Measurements from ENCODE around the gene DSG2. TPM values are rescaled to one million over a fixed set of nuclear protein-coding genes. Genes with fewer than 3 reads are reported as not detected.

DSG2 gene
- total RNA-seq, 1 experiment from 2014 or later, result 12.1 TPM

DNA sequence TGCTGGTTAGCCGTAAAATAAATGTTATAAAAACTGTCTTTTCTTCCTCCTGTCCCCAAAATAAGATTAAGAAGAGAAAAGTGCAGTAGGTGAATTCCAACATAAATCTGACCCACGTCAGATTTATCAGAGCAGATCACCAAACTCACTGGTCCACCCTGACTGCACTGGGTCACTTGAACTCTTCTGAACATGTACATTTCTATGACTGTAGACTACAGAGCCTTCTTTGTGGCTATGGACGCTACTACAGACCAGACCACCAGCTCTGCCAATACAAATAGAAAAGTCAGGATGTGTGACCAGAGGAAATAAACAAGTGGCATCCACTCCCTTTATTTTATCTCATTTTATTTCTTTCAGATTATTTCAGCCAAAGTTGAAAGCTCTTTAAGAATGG, 11.6 kb downstream of the DSG2 start:
- intact Hi-C loops (cut with micrococcal nuclease; ENCODE audit: unreplicated experiment), result loop anchor here (10.0 kb wide), 1 partner anchor 85 kb away; no protein-coding TSS in a partner anchor
- CTCF ChIA-PET, result interaction anchor here (1.5 kb wide), 1 partner anchor 86 kb away, joined by 5 read pairs; no protein-coding TSS in a partner anchor

DNA sequence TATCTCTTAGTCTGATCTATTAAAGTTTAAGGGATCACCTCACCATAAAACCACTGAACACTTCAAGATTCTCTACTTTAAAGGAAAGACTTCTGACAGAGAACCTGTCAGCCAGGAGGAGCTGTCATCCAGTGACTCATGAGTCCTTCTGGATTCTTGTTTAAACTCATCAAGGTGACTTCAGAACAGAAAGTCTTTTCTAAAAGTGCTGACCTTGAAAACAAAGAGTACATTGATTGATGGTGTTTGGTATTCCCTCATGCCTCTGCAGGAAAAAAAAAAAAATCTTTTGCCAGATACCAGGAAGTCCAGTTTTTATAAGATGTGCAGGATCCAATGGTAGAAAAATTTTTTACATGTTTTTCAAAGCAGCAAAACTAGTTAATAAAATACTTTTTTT, 12.3 kb downstream of the DSG2 start:
- ATAC-seq, result no peak
- H3K9me3 ChIP-seq (ENCODE audit: control insufficient read depth, insufficient read depth, low read depth, low read length), result no peaks in the 10 kb centered on the region
- H3K4me3 ChIP-seq (ENCODE audit: low read depth in 2 of 2, low read length in 2 of 2), result no peak overlapping the region
- TF ChIP-seq POLR2AphosphoS5 (IDR thresholded peaks at IDR 0.05; ENCODE audit: low read depth, low read length) (no peak), SIN3A (IDR thresholded peaks at IDR 0.05; ENCODE audit: borderline replicate concordance, insufficient read depth, low read depth, low read length) (no peak), TCF7L2 (IDR thresholded peaks at IDR 0.05; ENCODE audit: low read depth, low read length) (no peak)
- TF ChIP-seq, protein P1, sequence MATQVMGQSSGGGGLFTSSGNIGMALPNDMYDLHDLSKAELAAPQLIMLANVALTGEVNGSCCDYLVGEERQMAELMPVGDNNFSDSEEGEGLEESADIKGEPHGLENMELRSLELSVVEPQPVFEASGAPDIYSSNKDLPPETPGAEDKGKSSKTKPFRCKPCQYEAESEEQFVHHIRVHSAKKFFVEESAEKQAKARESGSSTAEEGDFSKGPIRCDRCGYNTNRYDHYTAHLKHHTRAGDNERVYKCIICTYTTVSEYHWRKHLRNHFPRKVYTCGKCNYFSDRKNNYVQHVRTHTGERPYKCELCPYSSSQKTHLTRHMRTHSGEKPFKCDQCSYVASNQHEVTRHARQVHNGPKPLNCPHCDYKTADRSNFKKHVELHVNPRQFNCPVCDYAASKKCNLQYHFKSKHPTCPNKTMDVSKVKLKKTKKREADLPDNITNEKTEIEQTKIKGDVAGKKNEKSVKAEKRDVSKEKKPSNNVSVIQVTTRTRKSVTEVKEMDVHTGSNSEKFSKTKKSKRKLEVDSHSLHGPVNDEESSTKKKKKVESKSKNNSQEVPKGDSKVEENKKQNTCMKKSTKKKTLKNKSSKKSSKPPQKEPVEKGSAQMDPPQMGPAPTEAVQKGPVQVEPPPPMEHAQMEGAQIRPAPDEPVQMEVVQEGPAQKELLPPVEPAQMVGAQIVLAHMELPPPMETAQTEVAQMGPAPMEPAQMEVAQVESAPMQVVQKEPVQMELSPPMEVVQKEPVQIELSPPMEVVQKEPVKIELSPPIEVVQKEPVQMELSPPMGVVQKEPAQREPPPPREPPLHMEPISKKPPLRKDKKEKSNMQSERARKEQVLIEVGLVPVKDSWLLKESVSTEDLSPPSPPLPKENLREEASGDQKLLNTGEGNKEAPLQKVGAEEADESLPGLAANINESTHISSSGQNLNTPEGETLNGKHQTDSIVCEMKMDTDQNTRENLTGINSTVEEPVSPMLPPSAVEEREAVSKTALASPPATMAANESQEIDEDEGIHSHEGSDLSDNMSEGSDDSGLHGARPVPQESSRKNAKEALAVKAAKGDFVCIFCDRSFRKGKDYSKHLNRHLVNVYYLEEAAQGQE (IDR thresholded peaks at IDR 0.05; ENCODE audit: insufficient read depth in 1 of 2, low read depth in 2 of 2, low read length in 1 of 2), result no peak
- TF ChIP-seq, protein P2, sequence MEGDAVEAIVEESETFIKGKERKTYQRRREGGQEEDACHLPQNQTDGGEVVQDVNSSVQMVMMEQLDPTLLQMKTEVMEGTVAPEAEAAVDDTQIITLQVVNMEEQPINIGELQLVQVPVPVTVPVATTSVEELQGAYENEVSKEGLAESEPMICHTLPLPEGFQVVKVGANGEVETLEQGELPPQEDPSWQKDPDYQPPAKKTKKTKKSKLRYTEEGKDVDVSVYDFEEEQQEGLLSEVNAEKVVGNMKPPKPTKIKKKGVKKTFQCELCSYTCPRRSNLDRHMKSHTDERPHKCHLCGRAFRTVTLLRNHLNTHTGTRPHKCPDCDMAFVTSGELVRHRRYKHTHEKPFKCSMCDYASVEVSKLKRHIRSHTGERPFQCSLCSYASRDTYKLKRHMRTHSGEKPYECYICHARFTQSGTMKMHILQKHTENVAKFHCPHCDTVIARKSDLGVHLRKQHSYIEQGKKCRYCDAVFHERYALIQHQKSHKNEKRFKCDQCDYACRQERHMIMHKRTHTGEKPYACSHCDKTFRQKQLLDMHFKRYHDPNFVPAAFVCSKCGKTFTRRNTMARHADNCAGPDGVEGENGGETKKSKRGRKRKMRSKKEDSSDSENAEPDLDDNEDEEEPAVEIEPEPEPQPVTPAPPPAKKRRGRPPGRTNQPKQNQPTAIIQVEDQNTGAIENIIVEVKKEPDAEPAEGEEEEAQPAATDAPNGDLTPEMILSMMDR (IDR thresholded peaks at IDR 0.05), result no peak
- no peaks in the 10 kb centered on the region for H3K36me3 ChIP-seq (ENCODE audit: control insufficient read depth, insufficient read depth, low read length)
- DNase-seq (ENCODE audit: low read depth, low spot score), result no peak
- ChIA-PET POLR2A (no interaction called here), CTCF (interaction anchor here (1.5 kb wide), 1 partner anchor 86 kb away, joined by 5 read pairs; no protein-coding TSS in a partner anchor)
- H3K27me3 ChIP-seq (ENCODE audit: control insufficient read depth, insufficient read depth, low read length), result no peaks in the 10 kb centered on the region
- no TSS peak for BruUV-seq (replicated peaks)
- H3K4me1 ChIP-seq (ENCODE audit: control insufficient read depth, insufficient read depth, low read length), result no peaks in the 10 kb centered on the region; the same call in 1 of the 2 replicates
- in situ Hi-C loops (cut with HindIII; ENCODE audit: low pct_unique_long_range_greater_than_20kb, low sequenced_read_pairs), result no loop called here
- intact Hi-C loops (cut with micrococcal nuclease; ENCODE audit: unreplicated experiment), result no loop called here
- no peak overlapping the region for H3K27ac ChIP-seq (ENCODE audit: low read length)

More for the DNA sequence above, 11.6 kb downstream of the DSG2 start:
- H3K27ac ChIP-seq (ENCODE audit: low read length), result no peak overlapping the region
- H3K4me3 ChIP-seq (ENCODE audit: low read depth in 2 of 2, low read length in 2 of 2), result no peak overlapping the region
- no peaks in the 10 kb centered on the region for H3K27me3 ChIP-seq (ENCODE audit: control insufficient read depth, insufficient read depth, low read length)
- no peaks in the 10 kb centered on the region for H3K36me3 ChIP-seq (ENCODE audit: control insufficient read depth, insufficient read depth, low read length)
- no TSS peak for BruUV-seq (replicated peaks)
- POLR2A ChIA-PET, result no interaction called here
- no peak for TF ChIP-seq POLR2AphosphoS5 (IDR thresholded peaks at IDR 0.05; ENCODE audit: low read depth, low read length)
- no peak for TF ChIP-seq TCF7L2 (IDR thresholded peaks at IDR 0.05; ENCODE audit: low read depth, low read length)
- TF ChIP-seq, protein P2 (IDR thresholded peaks at IDR 0.05), result no peak
- TF ChIP-seq, protein P1 (IDR thresholded peaks at IDR 0.05; ENCODE audit: insufficient read depth in 1 of 2, low read depth in 2 of 2, low read length in 1 of 2), result no peak
- ATAC-seq, result no peak
- DNase-seq (ENCODE audit: low read depth, low spot score), result no peak
- H3K9me3 ChIP-seq (ENCODE audit: control insufficient read depth, insufficient read depth, low read depth, low read length), result no peaks in the 10 kb centered on the region
- H3K4me1 ChIP-seq (ENCODE audit: control insufficient read depth, insufficient read depth, low read length), result no peaks in the 10 kb centered on the region; the same call in 1 of the 2 replicates
- in situ Hi-C loops (cut with HindIII; ENCODE audit: low pct_unique_long_range_greater_than_20kb, low sequenced_read_pairs), result no loop called here

Data from Panc1 (cell line).